NOMO-1 (cell line): ENCODE data around the gene DGCR2.
"Not testable (repeated sequence)": the region's sequence is repeated elsewhere in the genome, so short reads cannot be mapped to it uniquely, and the experiment has no call there.

ENCODE experiments used
- DNase-seq, 2 experiments: peaks; one replicate each; lab custom pipeline; 2025; ENCODE audit not compliant: unreplicated experiment in 2 of 2; lab: John Stamatoyannopoulos, UW

The DGCR2 gene

GRCh38 chr22:18988958-18989357 is 133.3 kb downstream of the DGCR2 start:
- DNase-seq: no peak

- DNase-seq: no peak
Observed at GRCh38 chr22:18987765-18988164, 134.4 kb downstream of the DGCR2 start.

GRCh38 chr22:18987114-18987513 is 135.1 kb downstream of the DGCR2 start:
- not testable (repeated sequence) for DNase-seq
